HG03196 (cell line): ENCODE results near the gene EIF4G3.
"Not testable (repeated sequence)": the region's sequence is repeated elsewhere in the genome, so short reads cannot be mapped to it uniquely, and the experiment has no call there.

Source experiments
- ATAC-seq: cut with Tn5 transposase; IDR thresholded peaks from one replicate; pipeline ENCODE4 v1.9.1; 2021; ENCODE audit not compliant: unreplicated experiment

Gene EIF4G3

DNA sequence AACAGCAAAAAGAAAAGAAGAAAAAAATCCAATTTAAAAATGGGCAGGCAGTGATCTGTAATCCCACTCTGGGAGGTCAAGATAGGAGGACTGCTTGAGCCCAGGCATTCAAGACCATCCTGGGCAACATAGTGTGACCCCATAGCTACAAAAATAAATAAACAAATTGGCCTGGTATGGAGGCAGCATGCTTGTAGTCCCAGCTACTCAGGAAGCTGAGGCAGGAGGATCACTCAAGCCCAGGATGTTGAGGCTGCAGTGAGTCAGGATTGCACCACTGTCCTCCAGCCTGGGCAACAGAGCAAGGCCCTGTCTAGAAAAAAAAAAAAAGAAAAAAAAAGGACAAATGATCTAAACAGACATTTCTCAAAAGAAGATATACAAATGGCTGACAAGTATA lies 99.6 kb downstream of the EIF4G3 start:
- ATAC-seq: no peak

DNA sequence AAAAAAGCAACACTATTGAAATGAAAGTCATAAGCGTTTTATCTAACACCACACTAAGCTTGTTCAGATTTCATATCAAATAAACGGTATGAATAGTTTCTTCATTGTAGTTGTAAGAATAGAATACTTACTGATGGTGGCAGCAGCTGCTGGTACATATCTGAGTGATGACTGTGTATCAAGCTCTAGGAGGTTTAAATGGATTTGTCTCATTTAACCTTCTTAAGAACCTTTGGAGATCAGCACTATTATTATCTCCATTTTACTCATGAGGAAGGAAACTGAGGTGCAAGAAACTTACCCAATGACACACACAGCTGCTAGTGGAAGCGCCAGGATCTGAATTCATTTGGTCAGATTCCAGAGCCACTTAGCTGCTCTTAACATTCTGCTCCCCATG lies 104.0 kb downstream of the EIF4G3 start:
- no peak for ATAC-seq

DNA sequence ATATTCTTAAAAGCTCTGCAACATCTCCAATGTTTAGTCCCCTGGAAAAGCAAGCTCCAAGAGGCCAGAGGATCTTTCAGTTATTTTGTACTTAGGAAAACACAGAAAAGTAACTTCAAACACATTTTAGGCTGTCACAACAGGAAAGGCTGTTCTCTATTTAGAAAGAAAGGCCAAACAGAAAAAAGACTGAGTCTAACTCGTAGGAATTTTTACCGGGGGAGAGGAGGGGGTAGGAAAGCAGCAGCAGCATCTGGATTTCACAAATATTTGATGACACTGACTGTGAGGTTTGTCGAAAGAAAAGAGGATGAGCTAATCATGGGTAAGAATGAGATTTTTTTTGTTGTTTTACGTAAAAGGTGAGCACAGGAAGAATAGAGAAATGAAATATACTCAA lies 107.1 kb downstream of the EIF4G3 start:
- ATAC-seq: no peak

DNA sequence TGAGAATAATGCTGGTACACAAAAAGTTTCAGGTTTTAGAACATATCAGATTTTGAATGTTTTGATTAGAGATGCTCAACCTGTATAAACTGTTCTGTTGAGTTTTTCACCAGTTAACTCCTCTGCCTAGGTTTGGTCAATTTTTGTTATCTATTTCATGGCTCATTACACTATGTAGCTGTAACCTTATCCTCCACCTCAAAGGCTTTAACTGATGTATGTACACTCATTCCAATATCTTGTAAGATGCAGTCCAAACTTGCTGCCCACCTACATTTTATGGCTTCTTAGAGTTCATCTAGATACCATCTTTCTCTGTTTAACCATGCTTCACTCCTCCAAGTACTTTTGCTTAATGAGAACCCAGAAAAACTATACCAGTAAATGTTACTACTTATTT lies 107.8 kb downstream of the EIF4G3 start:
- ATAC-seq: no peak

DNA sequence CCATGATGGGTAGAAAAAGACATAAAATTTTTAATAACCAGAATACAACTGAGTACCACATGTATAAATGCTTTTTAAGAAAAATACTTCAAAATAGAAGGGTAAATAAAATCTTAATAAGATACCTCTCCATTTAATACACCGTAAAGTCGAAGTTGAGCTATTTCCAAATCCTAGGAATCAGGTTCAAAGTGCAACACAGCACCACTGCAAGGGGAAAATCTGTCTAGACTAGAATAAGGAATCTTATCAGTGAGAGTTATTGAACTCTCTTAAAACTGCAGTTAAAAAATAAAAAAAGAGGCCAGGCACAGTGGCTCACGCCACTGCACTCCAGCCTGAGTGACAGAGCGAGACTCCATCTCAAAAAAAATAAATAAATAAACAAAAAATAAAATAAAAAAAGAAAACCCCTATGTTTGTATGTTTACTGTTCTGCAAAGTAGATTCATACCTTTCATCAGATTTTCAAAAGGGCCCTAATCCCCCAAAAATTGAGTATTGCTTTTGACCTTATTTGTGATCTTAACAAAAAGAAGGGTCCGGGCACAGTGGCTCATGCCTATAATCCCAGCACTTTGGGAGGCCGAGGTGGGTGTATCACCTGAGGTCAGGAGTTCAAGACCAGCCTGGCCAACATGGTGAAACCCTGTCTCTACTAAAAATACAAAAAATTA lies 109.0 kb downstream of the EIF4G3 start:
- no peak for ATAC-seq

DNA sequence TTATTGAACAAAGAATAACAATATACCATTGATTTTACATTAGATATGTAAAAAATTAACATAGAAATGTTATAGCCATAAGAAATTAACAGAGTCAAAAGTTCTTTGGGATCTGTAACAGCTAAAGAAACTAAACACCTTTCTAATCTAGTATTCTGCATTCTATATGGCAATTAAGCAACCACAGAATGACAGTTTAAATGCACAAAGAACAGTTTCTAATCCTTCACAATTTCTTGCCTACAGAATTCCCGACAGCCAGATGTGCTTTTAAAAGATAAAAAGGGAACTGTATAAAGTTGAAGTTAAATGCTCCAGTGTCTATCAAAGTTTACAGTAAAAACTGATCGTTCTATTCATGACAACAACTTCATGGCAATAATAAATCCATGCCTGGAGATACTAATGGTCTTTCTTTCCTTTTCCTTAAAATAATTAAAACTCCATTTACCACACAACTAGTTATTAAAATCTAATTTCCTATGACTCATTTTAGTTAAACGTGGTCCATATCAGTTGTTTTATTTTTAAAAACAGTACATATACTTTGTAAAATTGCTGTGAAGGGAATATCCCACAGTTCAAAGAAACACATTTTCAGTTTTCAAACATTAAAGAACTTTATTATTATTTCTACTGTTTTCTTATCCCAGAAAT lies 110.2 kb downstream of the EIF4G3 start:
- no peak for ATAC-seq

DNA sequence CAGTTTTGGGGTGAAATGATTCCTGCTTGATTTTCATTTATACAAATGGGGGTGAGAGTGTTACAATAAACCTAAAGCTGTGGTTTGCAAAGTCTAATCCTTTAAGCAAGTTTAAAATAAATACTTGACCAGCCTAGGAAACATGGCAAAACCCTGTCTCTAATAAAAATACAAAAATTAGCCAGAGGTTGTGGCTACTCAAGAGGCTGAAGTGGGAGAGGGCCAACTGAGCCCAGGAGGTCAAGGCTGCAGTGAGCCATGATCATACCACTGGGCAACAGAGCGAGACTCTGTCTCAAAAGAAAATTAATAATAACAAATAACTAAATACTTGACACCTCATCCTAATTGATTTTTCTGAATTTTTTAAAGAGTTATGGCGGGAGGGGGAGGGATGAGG lies 110.8 kb downstream of the EIF4G3 start:
- no peak for ATAC-seq

DNA sequence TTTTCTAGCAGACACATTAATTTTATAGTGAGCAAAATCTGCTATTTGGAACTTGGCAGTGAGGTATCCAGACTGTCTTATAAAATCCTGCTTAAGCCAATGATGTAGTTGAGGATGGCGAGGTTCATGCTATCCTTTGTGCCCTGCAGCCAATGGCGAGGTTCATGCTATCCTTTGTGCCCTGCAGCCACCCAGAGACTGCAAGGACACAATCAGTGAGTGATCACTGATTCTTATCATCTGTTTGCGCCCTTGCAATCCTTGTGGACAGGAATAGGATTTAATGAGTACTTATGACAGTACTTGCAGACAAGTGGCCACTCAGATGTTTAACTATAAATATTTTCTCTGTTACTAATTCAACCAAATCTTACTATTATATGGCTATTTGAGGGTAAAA lies 112.6 kb downstream of the EIF4G3 start:
- ATAC-seq: no peak

DNA sequence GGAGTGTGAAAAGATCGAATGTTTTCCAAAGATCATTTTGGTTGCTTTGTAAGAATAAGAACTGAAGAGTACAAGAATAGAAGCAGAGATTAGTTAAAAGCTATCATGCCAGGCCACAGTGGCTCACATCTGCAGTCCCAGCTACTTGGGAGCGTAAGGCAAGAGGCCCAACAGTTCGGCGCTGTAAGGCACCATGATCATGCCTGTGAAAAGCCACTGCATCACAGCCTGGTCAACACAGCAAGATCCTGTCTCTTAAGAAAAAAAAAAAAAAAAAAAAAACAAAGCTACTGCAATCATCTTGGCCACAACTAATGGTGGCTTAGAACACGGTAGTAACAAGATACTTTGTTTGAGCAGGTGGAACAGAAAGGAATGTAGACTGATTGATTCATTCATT lies 116.2 kb downstream of the EIF4G3 start:
- ATAC-seq: no peak

DNA sequence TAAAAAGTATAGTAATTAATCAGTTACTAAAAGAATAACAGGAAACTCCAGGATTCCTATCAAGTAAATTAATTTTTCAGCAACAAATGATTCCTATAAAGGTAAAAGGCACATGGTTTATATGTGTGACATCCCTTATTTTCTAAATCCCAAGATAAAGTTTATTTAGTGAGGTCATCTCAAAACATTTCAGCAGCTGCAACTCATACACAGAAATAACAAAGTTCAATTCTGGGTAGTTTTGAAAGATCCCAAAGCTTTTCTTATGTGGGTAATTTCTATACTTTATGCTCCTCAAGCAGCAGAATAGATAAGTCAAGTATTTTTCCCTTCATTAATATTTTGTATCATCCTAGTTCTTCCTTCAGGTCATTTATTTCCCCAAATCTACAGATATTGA lies 117.7 kb downstream of the EIF4G3 start:
- no peak for ATAC-seq

DNA sequence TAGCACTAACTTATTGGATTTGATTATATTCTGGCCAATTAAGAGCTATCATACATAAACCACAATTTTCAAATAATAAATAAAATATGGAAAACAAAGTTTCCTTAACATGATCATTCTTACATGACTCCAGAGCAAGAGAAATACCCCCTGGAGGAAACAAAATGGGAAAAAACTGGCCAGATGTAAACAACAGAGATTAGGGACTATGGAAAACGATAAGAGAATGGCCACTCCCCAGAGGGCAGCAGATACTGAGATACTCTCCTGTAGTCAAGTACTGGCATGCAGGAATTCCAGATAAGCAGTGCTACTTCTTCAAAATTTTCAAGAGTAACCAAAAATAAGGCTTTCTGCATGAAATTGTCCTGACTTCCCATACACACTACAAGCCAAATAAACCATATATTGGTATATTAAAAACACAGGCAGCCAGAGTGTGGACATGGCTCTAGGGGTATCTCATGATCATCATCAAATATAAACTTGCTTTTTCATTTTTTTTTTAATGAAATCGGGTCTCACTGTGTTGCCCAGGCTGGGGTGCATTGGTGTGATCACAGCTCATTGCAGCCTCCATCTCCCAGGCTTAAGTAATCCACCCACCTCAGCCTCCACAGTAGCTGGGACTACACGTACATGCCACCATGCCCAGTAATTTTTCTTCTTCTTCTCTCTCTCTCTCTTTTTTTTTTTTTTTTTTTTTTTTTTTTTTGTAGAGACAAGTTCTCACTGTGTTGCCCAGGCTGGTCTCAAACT lies 118.5 kb downstream of the EIF4G3 start:
- no peak for ATAC-seq

DNA sequence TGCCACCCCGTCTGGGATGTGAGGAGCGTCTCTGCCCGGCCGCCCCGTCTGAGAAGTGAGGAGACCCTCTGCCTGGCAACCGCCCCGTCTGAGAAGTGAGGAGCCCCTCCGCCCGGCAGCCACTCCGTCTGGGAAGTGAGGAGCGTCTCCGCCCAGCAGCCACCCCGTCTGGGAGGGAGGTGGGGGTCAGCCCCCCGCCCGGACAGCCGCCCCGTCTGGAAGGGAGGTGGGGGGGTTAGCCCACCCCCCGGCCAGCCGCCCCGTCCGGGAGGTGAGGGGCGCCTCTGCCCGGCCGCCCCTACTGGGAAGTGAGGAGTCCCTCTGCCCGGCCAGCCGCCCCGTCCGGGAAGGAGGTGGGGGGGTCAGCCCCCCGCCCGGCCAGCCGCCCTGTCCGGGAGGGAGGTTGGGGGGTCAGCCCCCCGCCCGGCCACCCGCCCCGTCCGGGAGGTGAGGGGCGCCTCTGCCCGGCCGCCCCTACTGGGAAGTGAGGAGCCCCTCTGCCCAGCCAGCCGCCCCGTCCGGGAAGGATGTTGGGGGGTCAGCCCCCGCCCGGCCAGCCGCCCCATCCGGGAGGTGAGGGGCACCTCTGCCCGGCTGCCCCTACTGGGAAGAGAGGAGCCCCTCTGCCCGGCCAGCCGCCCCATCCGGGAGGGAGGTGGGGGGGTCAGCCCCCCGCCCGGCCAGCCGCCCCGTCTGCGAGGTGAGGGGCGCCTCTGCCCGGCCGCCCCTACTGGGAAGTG lies 123.3 kb downstream of the EIF4G3 start:
- not testable (repeated sequence) for ATAC-seq

DNA sequence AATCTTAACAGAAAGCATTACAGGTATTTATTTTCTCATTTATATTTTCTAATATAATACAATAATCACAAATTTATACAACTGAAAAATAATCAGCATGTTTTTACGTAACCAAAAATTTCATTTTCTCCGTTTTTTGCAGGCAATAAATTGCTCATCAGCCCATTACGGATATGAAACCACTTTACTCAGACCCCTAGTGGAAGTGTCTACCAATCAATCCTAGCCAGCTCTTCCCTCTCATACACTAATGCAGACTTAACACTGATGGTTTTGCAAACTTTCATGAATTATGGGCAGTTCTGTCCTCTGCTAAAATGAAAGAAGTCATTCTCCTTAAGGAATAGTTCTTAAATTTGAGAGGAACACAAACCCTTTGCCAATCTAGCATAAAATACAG lies 124.7 kb downstream of the EIF4G3 start:
- ATAC-seq: no peak

DNA sequence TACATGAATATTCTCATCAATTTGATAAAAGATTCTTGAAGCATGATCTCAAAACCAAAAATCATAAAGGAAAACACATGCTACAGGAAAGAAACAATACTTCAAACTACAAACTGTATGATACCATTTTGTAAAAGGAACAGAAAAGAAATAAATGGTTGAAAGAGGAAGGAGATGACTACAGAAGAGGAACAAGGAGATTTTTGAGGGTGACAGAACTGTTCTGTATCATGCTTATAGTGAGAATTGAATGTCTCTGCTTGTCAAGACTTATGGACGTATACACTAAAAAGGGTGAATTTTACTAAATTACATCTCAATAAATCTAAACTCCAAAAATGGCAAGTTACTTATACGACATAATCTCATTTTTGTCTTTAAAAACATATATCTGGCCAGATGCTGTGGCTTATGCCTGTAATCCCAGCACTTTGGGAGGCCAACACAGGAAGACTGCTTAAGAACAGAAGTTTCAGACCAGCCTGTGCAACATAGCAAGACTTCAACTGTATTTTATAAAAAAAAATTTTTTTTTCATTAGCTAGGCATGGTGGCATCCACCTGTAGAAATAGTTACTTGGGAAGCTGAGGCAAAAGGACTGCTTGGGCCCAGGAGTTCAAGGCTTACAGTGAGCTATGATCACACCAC lies 125.4 kb downstream of the EIF4G3 start:
- no peak for ATAC-seq

DNA sequence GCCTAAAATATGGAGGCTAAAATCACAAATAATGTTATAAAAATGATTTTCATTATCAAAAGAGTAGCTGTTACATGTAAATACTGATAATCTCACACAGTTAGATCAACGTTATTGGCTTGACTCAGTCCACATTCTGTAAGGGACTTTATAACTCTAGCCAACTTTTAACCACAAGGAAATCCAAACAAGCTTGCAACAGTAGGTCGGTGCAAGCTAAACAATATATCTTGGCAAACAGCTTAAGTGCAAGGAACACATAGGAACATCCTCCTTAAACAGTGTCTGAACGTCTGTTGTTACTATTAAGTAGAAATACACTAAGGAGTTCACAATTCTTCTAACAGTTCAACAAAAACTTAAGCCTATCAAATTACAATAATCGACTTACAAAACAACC lies 126.7 kb downstream of the EIF4G3 start:
- ATAC-seq: no peak

DNA sequence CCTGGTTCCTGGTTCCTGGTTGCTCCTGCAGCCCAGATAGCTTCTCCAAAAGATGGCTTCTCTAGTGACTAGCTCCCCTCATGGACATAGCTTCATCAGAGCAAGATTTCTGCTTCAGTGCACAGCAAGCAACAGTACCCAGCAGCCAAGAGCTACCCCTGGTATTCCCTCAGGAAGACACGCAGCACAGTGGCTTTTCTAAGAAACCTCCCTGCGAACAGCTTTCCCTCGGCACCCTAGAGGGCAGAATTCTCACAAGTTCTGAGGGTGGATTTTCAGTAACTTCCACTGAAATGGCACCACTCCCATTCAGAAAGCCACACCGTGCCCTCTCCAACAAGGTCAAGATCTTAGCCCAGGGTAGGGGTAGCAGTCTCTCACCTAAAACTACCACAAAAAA lies 128.2 kb downstream of the EIF4G3 start:
- ATAC-seq: no peak

DNA sequence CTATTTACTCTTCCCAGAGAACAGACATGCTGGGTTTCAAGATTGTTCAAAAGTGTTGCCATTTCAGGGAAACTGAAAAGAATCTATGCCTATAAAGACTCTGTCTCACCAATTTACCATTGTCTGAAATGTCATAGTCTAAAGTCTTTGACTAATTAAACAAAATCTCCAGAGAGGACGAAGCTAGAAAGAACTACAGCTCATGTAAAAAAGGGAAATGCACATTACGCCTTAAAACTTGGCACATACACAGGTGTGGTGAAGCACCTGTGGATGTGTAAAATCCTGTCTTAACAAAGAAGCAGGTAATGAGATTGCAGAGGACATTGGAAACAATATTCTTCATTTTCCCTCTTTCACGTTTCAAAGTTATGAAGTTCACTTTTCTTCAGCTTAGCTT lies 130.6 kb downstream of the EIF4G3 start:
- no peak for ATAC-seq

DNA sequence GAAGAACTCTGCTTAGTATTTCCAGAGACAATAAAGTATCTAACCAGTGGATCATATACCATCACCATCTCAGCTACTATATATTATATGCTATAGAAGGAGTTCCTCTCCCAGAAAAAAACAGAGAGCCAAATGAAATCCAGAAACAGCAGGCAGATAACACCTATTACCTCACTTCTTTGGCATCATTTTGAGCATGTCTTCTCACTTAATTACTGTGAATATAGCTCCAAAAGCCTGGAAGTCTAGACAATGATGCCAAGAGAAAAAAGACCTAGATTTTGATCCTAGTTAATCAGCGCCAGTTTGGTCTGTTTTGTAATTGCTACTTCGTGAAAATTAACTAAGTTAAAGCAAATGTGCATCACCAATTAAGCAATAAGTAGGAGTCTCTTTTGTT lies 131.3 kb downstream of the EIF4G3 start:
- no peak for ATAC-seq

DNA sequence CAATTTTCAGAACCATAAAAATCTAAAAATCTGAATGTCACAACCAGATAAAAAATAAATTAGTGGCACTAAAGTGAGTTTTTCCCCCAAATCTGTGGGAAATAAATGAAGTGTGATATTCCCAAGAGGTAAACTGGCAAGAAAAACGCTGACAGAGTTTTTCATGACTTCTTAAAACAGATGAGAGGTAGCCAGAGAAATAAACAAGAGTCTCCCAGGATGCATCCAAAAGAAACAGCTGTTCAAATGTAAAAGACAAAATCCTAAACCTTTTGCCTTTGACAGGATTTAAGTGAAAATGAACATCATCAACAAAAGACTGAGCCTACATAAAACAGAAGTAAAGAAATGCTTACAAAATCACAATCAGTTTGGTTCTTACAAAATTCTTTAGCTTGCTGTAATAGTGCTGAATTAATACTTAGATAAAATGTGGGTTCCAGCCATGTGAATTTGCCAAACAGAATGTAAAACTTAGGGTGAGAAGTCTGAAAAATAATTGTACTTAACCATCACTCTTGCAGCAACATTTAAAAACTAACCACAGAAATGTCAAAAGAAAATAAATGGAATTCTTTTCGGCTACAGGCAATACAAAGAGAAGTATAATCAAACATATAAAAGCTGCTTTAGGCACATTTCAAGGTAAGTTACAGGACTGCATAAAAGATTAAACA lies 133.6 kb downstream of the EIF4G3 start:
- no peak for ATAC-seq

DNA sequence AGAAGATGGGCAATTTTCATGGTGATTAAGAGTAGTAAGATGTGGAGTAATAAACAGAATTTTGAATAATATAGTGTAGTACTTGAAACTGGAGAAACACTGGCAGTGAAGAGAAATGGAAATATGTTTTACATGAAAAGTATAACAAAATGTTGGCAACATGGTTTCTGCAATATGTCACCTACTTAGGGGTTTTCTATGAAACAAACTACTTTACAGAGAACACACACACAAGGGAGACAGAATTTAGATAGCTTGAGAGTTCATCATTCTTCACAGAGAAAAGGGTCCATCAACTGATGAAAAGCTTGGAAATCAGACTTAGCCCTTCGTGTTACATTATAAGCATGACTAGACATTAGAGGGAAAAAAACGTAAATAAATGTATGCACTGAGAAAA lies 135.2 kb downstream of the EIF4G3 start:
- ATAC-seq: no peak

DNA sequence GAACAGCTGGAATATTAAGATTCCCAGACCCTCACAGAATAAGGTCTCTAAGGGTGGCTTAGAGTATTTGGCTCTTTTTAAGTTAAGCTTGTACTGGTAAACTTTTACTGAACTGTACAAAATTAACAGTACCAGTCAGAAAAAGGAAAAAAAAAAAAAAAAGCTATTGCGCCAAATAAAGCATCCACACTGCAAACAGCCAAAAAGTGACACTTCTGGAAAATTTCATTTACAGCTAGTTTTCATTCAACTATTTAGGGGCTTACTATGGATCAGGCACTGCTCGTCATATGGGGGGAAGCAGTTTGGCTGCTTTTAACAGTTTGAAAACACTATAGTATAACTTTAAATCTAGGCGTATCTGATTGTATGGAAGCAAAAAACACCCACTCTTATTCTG lies 139.6 kb downstream of the EIF4G3 start:
- no peak for ATAC-seq
